Loucy (cell line): ENCODE data around the gene ARMH3.

Experiments
- H2AFZ ChIP-seq: fragments of 200-600 bp; sonication (generic); 2 replicates; pipeline ENCODE4 v1.6.0; 2016; ENCODE audit warnings: antibody characterized with exemption, mild to moderate bottlenecking, low read length, moderate library complexity
- H3F3A ChIP-seq: fragments of 200-600 bp; 2 replicates; pipeline ENCODE4 v1.6.0; 2016; ENCODE audit warnings: antibody characterized with exemption, low read depth, mild to moderate bottlenecking
- H3K27me3 ChIP-seq: fragments of 200-600 bp; sonication (generic); 2 replicates; pipeline ENCODE4 v1.6.1; 2014; ENCODE audit warnings: low read length, mild to moderate bottlenecking; ENCODE audit not compliant: insufficient read depth, poor library complexity, severe bottlenecking
- H3K36me3 ChIP-seq: fragments of 200-600 bp; sonication (generic); 2 replicates; pipeline ENCODE4 v1.6.1; 2016; ENCODE audit warnings: low read length; ENCODE audit not compliant: insufficient read depth
- H3K4me1 ChIP-seq: fragments of 200-600 bp; sonication (generic); 2 replicates; pipeline ENCODE4 v1.5.1; 2014; ENCODE audit warnings: low read length, mild to moderate bottlenecking; ENCODE audit not compliant: insufficient read depth, poor library complexity, severe bottlenecking
- H3K4me2 ChIP-seq: fragments of 200-600 bp; sonication (generic); 2 replicates; pipeline ENCODE4 v1.6.0; 2014; ENCODE audit warnings: antibody characterized with exemption, low read length, low read depth, mild to moderate bottlenecking; ENCODE audit not compliant: poor library complexity, severe bottlenecking
- H3K4me3 ChIP-seq: fragments of 200-600 bp; sonication (generic); 2 replicates; pipeline ENCODE4 v1.5.1; 2014; ENCODE audit warnings: low read length, mild to moderate bottlenecking, mixed read lengths; ENCODE audit not compliant: poor library complexity, severe bottlenecking
- H3K79me2 ChIP-seq: fragments of 200-600 bp; sonication (generic); 2 replicates; pipeline ENCODE4 v1.6.1; 2014; ENCODE audit warnings: low read length; ENCODE audit not compliant: insufficient read depth
- H3K9ac ChIP-seq: fragments of 200-600 bp; sonication (generic); 2 replicates; pipeline ENCODE4 v1.6.0; 2014; ENCODE audit warnings: mild to moderate bottlenecking, low read depth, low read length, moderate library complexity; ENCODE audit not compliant: poor library complexity, severe bottlenecking
- H3K9me2 ChIP-seq: fragments of 200-600 bp; sonication (generic); replicated peaks from 2 replicates; pipeline ENCODE4 v1.6.1; 2016; ENCODE audit warnings: low read depth, low read length, mixed read lengths
- H3K9me3 ChIP-seq: fragments of 200-600 bp; sonication (generic); 2 replicates; pipeline ENCODE4 v1.6.1; 2014; ENCODE audit warnings: mild to moderate bottlenecking, antibody characterized with exemption, low read length, low read depth; ENCODE audit not compliant: insufficient read depth
- H4K20me1 ChIP-seq: fragments of 200-600 bp; sonication (generic); 2 replicates; pipeline ENCODE4 v1.6.0; 2014; ENCODE audit warnings: antibody characterized with exemption, low read length, mild to moderate bottlenecking; ENCODE audit not compliant: insufficient read depth, poor library complexity, severe bottlenecking
- EZH2phosphoT487 ChIP-seq: fragments of 200-600 bp; IDR thresholded peaks from 2 replicates; pipeline ENCODE4 v1.6.1; 2018; ENCODE audit warnings: antibody characterized with exemption, mild to moderate bottlenecking, moderate library complexity, borderline replicate concordance
- TF ChIP-seq, protein P1 (sequence below): fragments of 200-600 bp; sonication (generic); conservative IDR thresholded peaks from 2 replicates; pipeline ENCODE4 v1.5.1; 2014; ENCODE audit warnings: mild to moderate bottlenecking, antibody characterized with exemption, low read length

ARMH3 gene

DNA sequence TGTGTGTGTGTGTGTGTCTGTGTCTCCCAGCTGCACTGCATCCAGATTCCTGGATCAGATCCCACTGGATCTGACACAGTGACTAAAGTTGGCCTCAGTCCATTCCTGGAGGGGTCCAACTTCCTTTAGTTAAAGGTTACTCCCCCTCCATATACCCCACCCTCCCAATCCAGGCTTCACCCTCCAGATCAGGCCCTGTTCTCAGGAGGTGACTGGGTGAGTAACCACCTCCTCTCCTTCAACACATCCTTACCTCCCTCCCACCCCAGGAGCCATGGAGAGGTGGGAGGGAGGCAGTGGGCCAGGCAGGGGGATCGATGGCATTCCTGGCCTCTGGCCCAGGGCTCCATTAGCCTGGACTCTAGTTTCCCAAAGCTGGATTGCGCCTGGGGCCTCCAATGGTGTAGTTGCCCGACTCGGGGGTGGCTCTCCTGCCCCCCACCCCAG is 223.6 kb downstream of the ARMH3 start:
- Histone ChIP-seq H3K9me2 (no peaks in the 10 kb centered on the region), H3K4me2 (no peak overlapping the region), H4K20me1 (peaks cover 3% of the 10 kb centered on the region), H3K27me3 (no peaks in the 10 kb centered on the region), H3K4me3 (no peak overlapping the region), H3K79me2 (no peaks in the 10 kb centered on the region), H3K9me3 (no peaks in the 10 kb centered on the region), H3K9ac (no peak overlapping the region), H2AFZ (no peak overlapping the region), H3K36me3 (no peaks in the 10 kb centered on the region), H3F3A (peaks cover 7% of the 10 kb centered on the region), H3K4me1 (peaks cover 30% of the 10 kb centered on the region)
- TF ChIP-seq, protein P1, sequence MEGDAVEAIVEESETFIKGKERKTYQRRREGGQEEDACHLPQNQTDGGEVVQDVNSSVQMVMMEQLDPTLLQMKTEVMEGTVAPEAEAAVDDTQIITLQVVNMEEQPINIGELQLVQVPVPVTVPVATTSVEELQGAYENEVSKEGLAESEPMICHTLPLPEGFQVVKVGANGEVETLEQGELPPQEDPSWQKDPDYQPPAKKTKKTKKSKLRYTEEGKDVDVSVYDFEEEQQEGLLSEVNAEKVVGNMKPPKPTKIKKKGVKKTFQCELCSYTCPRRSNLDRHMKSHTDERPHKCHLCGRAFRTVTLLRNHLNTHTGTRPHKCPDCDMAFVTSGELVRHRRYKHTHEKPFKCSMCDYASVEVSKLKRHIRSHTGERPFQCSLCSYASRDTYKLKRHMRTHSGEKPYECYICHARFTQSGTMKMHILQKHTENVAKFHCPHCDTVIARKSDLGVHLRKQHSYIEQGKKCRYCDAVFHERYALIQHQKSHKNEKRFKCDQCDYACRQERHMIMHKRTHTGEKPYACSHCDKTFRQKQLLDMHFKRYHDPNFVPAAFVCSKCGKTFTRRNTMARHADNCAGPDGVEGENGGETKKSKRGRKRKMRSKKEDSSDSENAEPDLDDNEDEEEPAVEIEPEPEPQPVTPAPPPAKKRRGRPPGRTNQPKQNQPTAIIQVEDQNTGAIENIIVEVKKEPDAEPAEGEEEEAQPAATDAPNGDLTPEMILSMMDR = no peak
- TF ChIP-seq EZH2phosphoT487 = no peak

DNA sequence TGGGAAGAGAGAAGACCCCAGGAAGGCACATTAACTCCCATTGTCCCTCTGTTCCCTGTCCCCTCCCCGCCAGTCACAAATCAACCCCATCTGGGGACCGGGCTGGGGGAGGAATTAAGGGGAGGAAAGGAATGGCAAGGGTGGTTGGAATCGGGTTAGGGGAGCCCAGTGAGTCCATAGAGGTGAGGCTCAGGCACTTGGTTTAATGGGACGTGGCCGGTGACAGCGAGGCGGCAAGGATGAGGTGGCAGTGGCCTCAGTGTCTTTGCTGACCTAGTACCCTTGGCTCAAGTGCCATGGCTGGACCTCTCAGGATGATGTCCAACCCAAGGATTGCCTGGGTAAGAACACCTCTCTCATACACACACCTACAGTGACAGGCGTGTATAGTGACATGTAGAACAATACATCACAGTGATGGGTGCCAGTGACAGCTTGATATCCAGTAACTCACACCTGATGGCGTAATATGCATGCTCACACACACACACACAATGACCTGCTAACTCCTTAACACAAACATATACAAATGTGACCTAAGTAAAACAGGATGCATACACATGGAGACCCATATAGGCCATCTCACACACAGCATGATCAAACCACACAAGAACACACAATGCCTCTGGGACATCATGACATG is 224.7 kb downstream of the ARMH3 start:
- no peak for TF ChIP-seq EZH2phosphoT487
- TF ChIP-seq, protein P1 = no peak
- H3K4me2 ChIP-seq = peak overlapping the region; percentile 95
- H3K9ac ChIP-seq = peak overlapping the region; percentile 82
- H3K9me3 ChIP-seq = no peaks in the 10 kb centered on the region
- peaks cover 3% of the 10 kb centered on the region for H4K20me1 ChIP-seq
- H3K4me3 ChIP-seq = peak overlapping the region; percentile 76
- H3K36me3 ChIP-seq = no peaks in the 10 kb centered on the region
- H2AFZ ChIP-seq = peak overlapping the region; percentile 88
- H3K4me1 ChIP-seq = peaks cover 30% of the 10 kb centered on the region
- no peaks in the 10 kb centered on the region for H3K27me3 ChIP-seq
- no peaks in the 10 kb centered on the region for H3K9me2 ChIP-seq
- no peaks in the 10 kb centered on the region for H3K79me2 ChIP-seq
- peaks cover 7% of the 10 kb centered on the region for H3F3A ChIP-seq

DNA sequence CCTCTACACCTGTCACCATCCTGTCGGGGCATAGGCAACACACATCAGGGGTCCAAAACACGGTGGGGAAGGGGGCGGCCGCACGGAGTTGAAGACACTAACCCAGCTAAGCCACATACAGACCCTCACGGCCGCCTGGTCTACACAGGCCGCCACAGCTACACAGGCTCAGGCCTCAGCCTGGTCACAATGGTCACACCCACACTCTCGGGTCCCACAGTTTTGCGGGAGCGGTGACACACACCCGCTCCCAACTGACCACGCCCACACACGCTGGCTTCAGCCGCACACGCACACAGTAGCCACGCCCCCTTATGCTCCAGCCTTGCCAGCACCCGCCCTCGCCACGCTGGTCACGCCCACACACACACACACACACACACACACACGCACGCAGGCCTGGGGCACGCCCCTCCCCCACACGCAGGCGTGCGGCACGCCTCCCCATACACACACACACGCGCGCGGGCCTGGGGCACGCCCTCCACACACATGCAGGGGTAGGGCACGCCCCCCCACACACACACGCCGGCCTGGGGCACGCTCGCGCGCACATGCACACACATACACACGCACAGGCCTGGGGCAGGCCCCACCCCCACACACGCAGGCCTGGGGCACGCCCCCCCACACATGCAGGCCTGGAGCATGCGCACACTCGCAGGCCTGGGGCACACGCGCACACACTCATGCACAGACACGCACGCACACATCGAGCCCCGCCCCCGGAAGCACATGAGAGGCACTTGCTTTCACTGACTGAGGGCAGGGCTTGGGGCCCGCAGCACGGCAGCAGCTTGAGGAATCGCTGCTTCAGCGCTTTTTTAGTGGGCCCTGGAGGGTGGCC is 225.4 kb downstream of the ARMH3 start:
- peak overlapping the region; percentile 88 for H2AFZ ChIP-seq
- H3K4me1 ChIP-seq = peaks cover 30% of the 10 kb centered on the region
- H3K79me2 ChIP-seq = no peaks in the 10 kb centered on the region
- H4K20me1 ChIP-seq = peaks cover 3% of the 10 kb centered on the region
- no peaks in the 10 kb centered on the region for H3K9me3 ChIP-seq
- H3F3A ChIP-seq = peaks cover 7% of the 10 kb centered on the region
- H3K4me3 ChIP-seq = peak overlapping the region; percentile 76
- TF ChIP-seq, protein P1 = no peak
- TF ChIP-seq EZH2phosphoT487 = no peak
- H3K4me2 ChIP-seq = peak overlapping the region; percentile 95
- H3K9me2 ChIP-seq = no peaks in the 10 kb centered on the region
- H3K36me3 ChIP-seq = no peaks in the 10 kb centered on the region
- H3K27me3 ChIP-seq = no peaks in the 10 kb centered on the region
- peak overlapping the region; percentile 82 for H3K9ac ChIP-seq
